Hepatocyte (in vitro differentiated cells): ENCODE measurements around the gene ARPC1A.

Experiments used
- CTCF ChIP-seq: fragments of 200-600 bp; sonication (generic); IDR thresholded peaks from 2 replicates; pipeline ENCODE4 v1.5.1; 2016; ENCODE audit warnings: antibody characterized with exemption, mild to moderate bottlenecking; ENCODE audit not compliant: poor library complexity
- EZH2 ChIP-seq: fragments of 200-600 bp; sonication (generic); IDR thresholded peaks from 2 replicates; pipeline ENCODE4 v1.6.1; 2016; ENCODE audit warnings: antibody characterized with exemption, mild to moderate bottlenecking, borderline replicate concordance
- EZH2phosphoT487 ChIP-seq: fragments of 200-600 bp; sonication (generic); IDR thresholded peaks from one replicate; pipeline ENCODE4 v1.6.1; 2018; ENCODE audit warnings: antibody characterized with exemption, mild to moderate bottlenecking, low read depth, moderate library complexity; ENCODE audit not compliant: unreplicated experiment, severe bottlenecking

- TF ChIP-seq EZH2: no peak
- no peak for TF ChIP-seq CTCF
- no peak for TF ChIP-seq EZH2phosphoT487
Measured at GRCh38 chr7:99331002-99331401, 5.3 kb downstream of the ARPC1A start.
